GM18907 (cell line): Measurements from ENCODE around the gene GSTO1.

Experiments
- ATAC-seq: cut with Tn5 transposase; IDR thresholded peaks from one replicate; pipeline ENCODE4 v1.9.1; 2021; ENCODE audit warnings: mild to moderate bottlenecking, moderate library complexity; ENCODE audit not compliant: unreplicated experiment

GSTO1 gene

GRCh38 chr10:104303594-104304355 is 49.1 kb downstream of the GSTO1 start:
- ATAC-seq = no peak

- no peak for ATAC-seq
Measured at GRCh38 chr10:104304356-104304745, 49.7 kb downstream of the GSTO1 start.

DNA sequence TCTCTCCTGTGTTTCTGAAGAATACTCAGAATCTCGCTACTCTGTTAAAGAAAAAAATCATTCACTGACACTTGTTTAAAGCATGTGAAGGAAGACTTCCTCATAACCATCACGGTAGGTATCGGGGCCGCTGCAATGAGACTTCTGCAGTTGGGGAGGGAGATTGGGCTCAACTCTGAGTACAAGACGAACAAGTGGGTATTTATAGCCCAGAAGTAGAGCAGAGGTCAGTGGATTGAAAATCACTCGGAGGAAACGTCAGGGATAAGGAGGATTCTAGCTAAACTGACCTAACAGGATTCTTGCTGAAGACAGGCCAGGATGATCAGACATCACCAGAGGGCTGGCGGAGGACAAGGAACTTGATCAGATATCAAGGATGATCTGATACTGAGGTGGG is 50.2 kb downstream of the GSTO1 start:
- no peak for ATAC-seq

GRCh38 chr10:104306897-104307296 is 52.2 kb downstream of the GSTO1 start:
- ATAC-seq = no peak

- ATAC-seq = no peak
Measured at GRCh38 chr10:104307576-104308438, 53.1 kb downstream of the GSTO1 start.

DNA sequence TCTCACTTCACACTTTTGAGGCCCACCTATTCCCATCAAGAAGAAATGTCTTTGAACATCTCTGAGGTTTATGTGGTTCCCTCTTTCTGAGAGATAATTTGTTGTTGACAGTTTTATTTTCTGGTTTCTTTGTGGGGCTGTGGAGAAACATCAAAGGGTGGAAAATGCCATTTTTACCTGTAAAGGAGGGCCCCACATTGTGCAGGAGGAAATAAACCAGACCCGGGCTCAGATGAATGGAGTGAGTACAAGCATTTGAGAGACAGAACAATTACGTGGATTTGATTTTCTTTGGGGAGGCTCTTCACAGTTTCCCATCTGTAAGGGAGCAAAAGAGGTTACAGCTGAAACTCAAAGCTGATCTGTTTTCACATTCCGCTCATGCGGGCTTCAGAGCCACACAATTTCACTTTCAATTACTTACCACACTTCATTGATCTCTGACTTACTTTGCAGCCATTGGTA is 53.8 kb downstream of the GSTO1 start:
- peak; percentile 71 for ATAC-seq

- ATAC-seq = no peak
Measured at GRCh38 chr10:104309980-104310978, 55.6 kb downstream of the GSTO1 start.

DNA sequence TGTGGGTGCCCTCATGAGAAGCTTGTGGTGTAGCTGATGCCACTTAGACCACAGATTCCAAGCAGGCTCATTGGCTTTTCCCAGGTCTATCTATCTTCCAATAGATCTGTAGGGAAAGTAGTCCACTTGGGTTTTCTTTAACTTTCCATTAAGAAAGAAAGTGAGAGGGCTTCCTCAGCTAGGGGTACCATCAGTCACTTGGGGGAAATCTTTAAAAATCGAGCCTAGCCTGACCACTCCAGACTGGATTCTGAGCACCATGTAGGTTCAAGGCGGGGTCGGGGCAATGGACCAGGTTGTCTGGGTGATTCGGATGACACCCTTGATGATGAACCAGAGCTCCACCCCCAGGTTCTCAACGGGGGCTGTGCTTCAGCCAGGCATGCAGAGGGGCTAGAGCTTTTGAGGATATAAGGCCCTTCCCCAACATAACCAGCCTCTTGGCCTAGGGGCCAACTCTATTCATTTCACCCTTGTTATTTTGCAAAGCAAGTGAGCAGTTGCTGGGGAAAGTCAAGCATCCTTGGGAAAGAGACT is 56.6 kb downstream of the GSTO1 start:
- ATAC-seq = no peak

DNA sequence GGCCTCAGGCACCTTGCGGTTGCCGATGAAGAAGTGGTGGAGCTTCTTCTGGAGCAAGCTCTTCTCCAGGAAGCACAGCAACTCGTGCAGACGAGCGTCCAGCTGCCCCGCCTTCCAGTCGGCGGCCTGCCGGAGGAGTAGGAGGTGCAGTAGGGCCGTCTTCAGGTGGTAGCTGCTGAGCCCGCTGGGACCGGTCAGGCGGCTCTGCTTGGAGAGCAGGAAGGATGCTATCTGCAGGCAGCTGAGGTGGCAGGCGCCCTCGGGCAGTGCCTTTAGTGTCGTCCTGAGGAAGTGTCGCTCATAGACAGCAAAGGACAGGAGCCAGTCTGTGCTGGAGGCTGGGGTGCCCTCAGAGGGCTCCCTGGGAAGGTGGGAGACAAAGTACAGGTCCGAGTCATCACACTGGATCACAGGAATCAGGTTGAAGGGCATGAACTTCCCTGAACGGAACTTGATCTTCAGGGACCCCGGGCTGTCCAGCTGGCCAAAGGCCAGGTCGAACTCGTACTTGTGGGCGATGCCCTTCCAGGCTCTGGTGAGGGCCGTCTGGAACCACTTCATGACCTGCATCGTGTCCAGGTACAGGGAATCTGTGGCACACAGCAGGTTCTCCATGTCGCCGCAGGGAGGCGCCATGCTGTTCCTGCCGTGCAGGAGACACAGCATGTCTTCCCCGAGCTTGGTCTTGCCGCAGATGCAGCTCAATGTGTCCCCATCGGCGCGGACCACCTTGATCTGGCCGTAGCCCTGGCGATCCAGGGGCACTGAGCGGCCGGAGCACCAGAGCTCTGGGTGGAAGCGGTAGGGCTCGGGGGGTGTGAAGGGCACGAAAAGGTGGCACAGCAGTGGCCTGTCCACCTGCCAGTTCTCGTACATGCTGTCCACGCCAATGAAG is 60.1 kb downstream of the GSTO1 start:
- no peak for ATAC-seq

DNA sequence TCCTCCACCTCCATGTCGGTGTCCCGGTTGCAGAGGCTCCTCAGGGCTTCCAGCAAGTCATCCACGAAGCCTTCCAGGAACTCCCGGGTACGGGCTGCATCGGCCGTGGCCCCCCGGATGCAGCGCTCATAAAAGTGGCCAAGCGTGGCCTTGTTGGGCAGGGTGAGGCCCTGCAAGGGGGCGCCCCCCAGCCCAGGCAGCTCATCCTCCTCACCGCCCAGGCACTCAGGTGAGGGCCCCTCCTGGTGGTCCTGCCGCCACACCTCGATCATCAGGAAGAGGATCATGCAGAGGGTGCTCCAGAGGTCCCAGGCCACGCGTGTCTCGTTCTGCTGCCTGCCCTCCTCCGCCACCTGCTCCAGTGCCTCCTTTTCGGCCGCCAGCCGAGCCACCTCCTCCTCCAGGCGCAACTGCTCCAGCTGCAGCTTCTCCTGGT is 60.8 kb downstream of the GSTO1 start:
- no peak for ATAC-seq

DNA sequence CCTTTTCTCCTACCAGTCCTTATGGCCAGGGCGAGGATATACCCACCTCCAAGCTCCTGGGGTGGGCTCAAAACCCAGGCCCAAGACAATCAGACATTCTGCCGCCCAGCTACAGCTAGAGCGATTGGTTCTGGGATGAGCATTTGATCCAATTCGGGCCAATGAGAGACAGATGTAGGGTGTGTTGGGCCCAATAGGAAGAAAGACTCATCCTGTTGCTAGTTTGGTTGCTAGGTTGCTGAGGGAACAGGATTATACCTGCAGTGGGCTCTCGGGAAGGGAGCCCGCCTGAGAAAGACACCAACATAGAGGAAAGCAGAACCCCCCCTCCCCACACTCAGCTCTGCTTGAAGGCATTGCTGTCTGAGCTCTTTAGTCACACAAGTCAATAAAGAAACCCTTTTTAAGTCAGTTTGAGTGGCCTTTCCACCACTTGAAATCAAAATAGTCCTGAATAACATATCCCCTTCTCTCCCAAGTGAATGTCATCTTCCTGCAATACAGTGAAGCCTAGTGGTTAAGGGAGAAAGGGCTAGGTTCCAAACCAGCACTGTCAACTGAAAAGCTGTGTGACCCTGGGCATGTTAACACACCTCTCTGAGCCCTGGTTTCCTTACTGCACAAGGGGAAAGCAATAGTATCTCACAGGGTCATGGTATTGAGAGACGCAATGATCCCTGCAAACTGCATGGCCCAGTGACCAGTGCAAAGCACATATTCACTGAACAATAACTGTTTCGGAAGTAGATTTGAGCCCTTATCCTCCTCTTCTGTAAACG is 61.8 kb downstream of the GSTO1 start:
- no peak for ATAC-seq
